D721Med (cell line): Measurements from ENCODE around the gene NDP.
"Not testable (repeated sequence)": the region's sequence is repeated elsewhere in the genome, so short reads cannot be mapped to it uniquely, and the experiment has no call there.

Experiments
- DNase-seq: peaks from one replicate; pipeline ENCODE4 v3.0.0; 2011; ENCODE audit warnings: low spot score; ENCODE audit not compliant: insufficient read length
- FAIRE-seq: peaks from 2 replicates; lab custom pipeline; 2011; peaks lifted over from hg19 to GRCh38; lab: Jason Lieb, UNC
- CTCF ChIP-seq: IDR thresholded peaks from 2 replicates; pipeline ENCODE4 v1.5.1; 2012; ENCODE audit warnings: mild to moderate bottlenecking, control low read depth; ENCODE audit not compliant: insufficient read depth; ENCODE audit errors: missing control alignments

NDP gene

GRCh38 chrX:43940816-43941474 lies 32.2 kb downstream of the NDP start:
- no peak for DNase-seq
- no peak for TF ChIP-seq CTCF
- FAIRE-seq = no peak

- peak; percentile 0 for TF ChIP-seq CTCF
- FAIRE-seq = no peak
- DNase-seq = no peak
These were observed 33.8 kb downstream of the NDP start for GRCh38 chrX:43939187-43939926.

DNA sequence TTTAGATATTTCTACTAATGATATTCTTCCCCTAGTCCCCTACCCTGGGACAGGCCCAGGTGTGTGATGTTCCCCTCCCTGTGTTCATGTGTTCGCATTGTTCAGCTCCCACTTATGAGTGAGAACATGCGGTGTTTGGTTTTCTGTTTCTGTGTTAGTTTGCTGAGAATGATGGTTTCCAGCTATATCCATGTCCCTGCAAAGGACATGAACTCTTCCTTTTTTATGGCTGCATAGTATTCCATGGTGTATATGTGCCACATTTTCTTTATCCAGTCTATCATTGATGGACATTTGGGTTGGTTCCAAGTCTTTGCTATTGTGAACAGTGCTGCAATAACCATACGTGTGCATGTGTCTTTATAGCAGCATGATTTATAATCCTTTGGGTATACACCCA lies 51.2 kb downstream of the NDP start:
- not testable (repeated sequence) for FAIRE-seq, DNase-seq

DNA sequence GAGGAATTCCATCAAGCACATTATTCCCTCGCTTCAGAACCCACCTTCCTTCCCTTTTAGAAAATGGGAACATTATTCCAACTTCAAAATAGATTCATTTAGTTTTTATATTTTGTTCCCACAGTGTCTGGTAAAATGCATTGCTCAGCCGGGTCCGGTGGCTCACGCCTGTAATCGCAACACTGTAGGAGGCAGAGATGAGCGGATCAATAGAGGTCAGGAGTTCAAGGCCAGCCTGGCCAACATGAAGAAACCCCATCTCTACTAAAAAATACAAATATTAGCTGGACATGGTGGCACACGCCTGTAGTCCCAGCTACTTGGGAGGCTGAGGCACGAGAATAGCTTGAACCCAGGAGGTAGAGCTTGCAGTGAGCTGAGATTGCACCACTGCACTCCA lies 62.4 kb downstream of the NDP start:
- DNase-seq, FAIRE-seq: not testable (repeated sequence)

- FAIRE-seq (peak; percentile 6), DNase-seq (no peak)
- TF ChIP-seq CTCF = no peak
These were observed 63.2 kb downstream of the NDP start for GRCh38 chrX:43910012-43910411.

DNA sequence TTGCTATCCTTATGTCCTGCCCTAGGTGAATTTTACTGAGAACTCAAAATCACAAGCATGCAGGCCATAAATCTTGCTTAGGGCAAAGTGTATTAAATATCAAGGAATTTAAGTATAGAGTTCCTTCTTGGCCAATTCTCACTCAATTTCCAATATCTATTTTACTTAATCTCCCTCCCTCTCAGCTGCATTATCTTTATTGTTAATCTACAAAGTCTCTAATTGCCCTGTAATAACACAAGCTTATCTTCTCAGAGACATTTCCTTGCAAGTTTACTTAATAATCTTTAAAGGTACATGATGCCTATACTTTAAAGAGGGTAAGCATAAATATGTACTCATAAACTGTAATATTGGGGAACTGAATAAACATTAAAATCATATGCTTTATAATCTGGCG lies 64.0 kb downstream of the NDP start:
- FAIRE-seq (peak; percentile 81), DNase-seq (no peak)
- no peak for TF ChIP-seq CTCF

GRCh38 chrX:43899878-43900815 lies 73.0 kb downstream of the NDP start:
- TF ChIP-seq CTCF = no peak
- DNase-seq = no peak
- no peak for FAIRE-seq
